Inferior parietal cortex (tissue), 1 donor: ENCODE measurements around the gene ANKRD35.
"Not testable (repeated sequence)": the region's sequence is repeated elsewhere in the genome, so short reads cannot be mapped to it uniquely, and the experiment has no call there.

Source experiments
- DNase-seq: peaks from one replicate; pipeline ENCODE4 v3.0.0-alpha.2; 2016; ENCODE audit errors: extremely low spot score

ANKRD35 gene

DNA sequence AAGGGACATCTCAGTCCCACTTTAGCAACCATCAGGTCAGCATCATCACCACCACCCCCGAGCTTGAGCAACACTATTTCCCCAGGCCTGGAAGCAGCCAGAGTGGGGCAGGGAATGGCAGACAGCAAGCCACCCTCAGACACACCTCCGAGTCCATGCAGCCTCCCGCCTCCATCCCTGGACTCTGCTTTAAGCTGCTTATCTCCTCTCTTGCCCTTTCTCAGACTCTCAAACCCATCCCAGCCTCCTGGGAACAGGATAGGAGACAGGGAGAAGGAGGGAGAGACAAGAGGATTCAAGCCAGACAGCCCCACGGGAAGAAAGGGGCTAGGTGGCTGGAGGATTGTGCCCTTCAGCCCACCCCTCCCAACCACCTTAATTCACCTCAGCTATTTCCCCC lies 28.5 kb downstream of the ANKRD35 start:
- DNase-seq, result no peak

DNA sequence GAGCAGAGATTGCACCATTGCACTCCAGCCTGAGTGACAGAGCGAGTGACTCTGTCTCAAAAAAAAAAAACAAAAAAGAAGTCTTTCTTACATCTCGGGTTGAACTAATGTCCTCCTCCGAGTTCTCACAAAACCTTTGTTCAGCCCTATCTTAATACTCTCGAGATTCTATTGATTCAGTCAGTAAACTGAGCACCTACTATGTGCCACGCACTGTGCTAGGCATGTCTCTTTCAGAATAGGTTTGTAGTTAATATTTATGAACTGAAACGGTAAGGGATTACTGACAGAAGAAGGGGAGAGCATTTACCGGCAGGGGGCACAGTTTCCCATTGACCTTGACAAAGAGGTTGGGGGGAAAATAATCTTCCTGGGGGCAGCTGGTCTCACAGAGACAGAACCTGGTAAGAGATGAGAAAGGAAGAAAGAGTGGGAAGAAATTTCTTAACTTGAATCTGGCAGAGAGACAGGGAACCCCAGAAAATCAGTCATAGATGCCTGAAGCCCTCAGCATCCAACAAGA lies 30.2 kb downstream of the ANKRD35 start:
- DNase-seq, result no peak

DNA sequence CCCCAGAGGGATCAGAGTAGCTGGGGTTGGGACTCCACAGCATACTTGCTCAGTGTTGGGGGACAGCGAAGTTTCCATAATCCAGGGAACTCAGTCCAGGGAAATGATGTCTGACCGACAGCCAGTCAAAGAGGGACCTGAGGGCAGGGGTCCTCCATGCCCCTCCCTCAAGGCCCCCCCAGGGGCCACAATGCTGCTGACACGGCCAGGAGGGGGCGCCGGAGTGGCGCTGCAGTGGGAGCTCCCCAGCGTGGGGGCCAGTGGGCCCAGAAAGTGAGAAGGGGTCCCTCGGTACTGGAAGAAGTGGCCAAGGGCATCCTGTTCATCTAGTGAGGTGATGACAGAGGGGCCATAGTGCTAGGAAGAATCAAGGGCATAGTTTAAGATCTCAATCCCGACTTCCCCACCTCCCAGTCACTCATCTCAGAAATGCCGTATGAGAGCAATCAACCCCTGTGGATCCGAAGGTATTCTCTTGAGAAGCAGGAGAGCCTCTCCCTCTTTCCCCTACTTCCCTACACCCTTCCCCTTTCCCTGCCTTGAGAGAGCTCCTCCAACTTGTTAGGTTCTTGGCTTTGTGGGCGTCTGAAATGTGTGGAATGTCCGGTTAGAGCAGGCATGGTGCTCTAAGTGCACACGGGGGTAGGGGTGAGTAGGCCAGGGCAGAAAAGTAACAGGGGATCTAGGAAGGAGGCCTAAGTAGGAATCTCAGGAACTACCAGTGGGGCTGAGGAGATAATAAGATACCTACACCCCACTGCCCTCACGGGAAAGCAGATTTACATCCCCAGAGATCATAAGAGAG lies 36.1 kb downstream of the ANKRD35 start:
- DNase-seq, result no peak

DNA sequence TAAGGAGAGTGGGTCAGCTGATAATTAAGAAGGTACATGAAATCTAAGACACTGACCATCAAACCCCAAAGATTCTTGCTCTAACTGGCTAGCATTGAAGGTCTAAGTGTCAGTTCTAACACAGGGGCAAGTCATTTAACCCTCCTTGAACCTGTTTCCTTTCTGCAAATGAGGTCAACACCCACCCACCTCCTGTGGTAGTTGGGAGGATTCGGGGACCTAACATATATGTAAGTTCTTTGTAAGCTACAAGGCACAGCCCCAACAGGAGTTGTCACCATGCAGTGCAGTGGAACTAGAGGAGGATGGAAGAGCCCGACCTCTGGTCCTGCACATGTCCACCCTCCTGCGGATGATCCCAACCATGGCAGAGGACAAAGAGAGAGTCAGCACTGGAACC lies 37.8 kb downstream of the ANKRD35 start:
- no peak for DNase-seq

DNA sequence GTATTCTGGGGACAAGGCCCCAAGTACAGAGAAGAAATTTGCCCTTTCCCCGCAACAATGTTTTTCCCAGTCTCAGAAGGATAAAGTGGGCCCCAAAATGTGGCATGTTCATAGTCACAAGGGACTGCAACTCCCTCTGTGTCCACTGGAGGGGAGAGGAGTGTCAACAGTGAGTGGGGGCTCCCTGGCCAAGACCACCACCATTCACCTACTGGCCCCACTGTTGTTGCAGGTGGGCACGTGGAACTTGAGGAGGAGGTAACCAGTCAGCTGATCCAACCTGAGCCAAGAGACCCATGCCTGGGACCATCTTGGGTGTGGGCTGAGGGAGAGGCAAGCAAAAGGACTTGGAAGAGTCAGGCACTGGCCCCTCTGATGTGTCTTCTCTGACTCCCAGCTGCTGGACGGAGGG lies 39.5 kb downstream of the ANKRD35 start:
- peak; percentile 16 for DNase-seq

DNA sequence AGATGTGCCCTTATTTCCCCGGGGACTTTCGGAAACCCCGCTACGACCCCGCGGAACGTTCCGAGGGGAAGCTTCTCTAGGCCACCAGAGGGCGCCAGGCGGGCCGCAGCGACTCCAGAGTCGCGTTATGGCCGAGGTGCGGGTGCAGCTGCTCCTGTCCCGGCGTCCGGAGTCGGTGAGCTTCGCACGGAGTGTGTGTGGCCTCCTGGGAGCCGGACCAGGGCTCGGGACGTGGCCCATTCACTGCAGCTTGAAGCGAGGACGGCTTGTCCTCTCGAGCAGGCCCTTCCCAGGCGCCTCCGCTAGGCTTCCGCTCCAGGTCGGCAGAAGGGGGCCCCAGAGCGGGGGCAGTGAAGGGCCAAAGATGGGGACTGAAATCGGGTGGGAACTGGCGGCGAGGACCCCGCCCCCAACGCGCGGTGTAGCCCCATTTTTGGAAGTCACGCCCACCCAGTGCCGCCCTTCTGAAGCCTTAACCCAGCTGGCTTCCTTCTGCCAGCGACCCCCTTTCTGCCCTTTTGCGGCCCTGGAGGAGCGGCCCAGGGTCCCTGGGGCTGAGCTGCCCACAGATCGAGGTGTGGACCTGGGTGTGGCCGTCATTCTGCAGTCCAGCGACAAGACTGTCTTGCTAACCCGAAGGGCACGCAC lies 40.0 kb downstream of the ANKRD35 start, which contains the start of gene NUDT17:
Gene NUDT17 (plus strand): TSS at position 117 of the 648 bp plus-strand sequence. CDS start 11 bp downstream, at position 128.
- peak; percentile 80 for DNase-seq

DNA sequence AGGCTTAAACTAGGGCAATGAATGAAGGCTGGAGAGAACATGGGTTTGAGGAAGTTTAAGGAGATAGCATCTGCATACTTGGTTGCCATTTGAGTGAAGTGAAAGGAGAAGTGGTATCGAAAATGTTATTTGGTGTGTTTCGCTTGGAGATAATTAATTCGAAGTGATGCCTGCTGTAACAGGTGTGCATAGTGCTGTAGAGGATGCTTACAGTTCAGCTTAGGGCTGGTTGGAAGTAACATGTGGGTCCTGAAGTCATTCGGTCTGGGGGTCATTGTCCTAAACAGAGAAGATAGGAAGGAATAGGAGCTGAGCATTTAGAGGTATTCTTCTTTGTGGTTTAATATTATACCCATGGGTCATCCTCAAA lies 40.5 kb downstream of the ANKRD35 start:
- no peak for DNase-seq

DNA sequence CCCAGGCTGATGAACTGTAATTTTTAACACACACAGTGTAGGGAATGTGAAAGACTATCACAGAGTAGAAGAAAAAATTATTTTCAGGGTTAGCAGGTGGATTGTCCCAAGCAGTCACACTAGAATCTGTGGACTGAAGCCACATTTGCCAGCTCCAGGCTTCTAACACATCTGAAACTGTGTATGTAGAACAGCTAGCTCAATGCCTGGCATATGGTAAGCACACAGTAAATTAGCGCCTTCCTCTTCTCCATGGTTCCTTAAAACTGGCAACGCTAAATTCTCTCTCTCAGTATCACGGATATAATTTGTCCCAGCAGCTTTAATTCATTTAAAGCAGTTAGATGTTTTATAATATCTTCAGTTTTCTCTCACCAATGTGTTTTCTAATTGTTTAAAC lies 42.6 kb downstream of the ANKRD35 start:
- DNase-seq, result no peak

DNA sequence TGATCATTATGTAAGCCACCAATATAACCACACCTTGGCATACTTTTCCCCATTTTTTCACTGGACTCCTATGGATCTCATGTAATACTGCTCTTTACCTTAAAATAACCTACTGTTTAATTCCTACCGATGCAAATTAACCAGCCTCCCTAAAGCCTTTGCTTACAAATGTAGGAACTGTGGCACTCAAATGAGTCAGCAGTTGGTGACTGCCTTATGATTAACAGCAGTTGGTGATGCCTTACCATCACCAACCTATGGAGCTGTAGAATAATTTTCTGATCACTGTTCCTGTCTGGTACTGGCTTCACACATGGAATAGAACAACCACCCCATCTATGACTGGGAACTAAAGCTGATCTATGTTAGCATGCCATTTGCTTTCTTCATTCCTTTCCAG lies 48.0 kb downstream of the ANKRD35 start:
- DNase-seq, result no peak

DNA sequence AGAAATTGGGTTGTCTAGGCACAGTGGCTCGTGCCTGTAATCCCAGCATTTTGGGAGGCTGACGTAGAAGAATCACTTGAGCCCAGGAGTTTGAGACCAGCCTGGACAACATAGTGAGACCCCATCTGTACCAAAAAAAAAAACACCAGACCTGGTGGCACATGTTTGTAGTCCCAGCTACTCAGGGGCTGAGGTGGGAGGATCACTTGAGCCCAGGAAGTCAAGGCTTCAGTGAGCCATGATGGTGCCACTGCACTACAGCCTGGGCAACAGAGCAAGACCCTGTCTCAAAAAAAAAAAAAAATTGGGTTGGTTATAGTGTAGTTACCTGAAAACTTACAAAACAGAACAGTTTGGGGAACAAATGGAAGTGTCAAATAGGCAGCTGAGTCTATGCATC lies 54.9 kb downstream of the ANKRD35 start:
- not testable (repeated sequence) for DNase-seq

DNA sequence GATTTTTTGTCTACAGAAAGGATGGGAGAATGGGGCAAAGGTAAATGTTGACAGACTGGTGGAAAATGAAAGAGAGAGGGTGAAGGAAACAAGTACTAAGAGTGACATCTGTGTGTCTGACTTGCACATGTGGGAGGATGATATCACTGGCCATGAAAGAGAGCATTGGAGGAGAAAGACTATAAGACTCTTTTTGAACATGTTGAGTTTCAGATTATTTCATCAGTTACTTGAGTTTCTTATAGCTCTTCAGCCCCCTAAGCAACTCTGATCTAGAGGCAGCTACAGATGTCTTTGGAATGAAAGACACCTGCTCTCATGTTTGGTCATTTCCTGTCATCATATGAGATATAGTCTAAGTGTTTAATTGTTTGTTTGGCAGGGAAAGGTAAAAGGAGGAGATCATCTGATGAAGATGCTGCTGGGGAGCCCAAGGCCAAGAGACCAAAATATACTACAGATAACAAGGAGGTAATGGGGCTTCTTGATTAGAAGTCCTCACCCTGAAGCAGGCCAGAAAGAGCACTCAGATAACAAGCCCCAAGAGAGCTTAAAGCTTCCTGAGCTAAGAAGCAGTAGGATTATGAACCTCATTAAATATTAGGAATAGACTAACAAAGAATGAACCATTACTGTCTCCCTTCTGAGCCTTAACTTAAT lies 57.2 kb downstream of the ANKRD35 start:
- DNase-seq, result no peak

DNA sequence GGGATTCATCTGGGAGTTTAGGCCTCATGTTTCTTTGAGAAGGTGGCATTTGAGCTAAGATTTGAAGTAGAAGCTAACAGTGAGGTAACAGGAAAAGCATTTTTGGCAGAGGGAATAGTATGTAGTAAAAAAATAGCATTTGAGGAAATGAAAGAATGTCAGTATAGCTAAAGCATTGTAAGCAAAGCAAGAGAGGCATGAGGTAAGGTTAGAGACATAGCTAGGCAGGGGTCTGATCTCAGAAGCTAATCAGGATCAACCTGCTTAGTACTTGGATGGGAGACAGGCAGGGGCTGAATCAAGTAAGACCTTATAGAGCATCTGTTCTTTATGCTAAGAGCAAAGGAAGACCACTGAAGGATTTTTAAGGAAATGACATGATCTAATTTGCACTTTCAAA lies 57.7 kb downstream of the ANKRD35 start:
- DNase-seq, result no peak

DNA sequence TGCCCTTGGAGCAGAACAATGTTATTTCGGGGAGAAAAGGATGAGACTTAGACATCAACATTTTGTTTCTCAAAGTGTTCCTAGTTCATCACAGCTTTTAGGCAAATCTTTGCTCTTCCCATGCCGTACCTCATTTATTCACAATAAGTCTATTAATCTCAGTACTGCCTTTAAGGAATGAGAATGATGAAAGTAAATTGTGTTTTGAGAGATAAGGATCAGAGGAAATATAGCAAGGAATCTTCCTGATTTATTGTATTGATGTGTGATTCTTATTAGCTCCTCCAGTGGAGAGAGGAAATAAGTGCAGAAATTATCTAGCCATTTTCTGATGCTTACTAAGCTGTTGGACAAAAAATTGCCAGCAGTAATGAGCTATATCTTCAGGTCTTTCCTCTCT lies 59.6 kb downstream of the ANKRD35 start:
- no peak for DNase-seq

DNA sequence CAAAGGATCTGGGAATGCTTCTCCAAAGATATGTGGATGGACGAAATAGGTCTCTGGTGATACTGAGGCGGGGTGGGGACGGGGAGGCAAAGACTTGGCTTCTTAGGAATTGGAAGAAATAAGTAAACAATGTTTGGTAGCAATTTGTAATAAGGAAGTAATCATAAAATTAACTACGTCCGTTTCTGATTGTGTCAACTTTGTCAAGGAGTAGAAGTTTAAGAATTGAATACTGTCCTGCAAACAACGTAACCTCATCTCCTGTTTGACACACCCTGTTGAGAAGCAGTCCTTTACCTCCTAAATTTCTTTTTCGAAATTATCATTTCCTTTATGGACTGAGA lies 61.2 kb downstream of the ANKRD35 start:
- DNase-seq, result no peak

DNA sequence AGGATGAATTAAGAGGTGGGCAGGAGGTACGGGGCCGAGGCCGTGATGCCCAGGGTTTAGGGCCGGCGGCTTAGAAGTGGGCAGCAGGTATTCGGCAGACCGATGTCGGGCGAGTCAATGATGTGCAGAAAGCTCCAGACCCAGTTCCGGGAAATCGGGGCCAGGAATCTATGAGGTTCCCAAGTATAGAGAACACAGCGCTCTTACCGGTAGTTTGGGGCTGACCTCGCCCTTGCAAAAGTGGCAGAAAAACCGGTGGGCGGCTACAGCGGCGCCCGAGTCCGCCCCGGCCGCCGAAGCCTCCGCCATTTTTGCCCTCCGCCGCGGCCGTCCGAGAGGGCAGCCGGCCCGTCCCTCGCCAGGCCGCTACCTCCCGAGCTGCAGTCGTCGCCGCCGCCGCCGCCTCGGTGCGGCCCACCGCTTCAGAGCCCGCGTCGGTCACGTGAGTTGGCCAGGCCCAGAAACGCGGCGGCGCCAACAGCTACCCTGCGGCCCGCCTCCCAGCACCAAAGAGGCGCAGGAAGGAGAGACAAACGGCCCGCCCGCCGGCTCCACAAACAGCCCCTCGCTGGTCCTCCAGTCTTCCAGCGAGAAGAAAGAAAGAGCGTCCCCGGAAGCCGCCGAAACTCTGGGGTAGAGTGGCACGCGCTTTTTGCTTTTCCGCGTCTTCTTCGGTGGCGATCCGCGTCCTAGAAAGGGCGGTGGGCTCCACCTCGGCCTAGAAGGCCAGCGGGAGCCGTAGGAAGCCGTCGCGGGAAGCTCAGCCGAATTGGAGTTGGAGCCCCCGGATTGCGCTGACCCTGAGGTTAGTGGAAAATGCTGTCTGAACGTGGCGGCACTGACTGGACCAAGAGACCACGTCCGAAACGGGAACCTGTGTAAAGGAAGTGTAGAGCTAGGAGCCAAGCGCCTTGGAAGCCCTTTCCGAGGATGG lies 61.8 kb downstream of the ANKRD35 start, which contains the start of the genes POLR3C and RNF115:
Gene POLR3C (plus strand): TSS at position 636 of the 934 bp plus-strand sequence. CDS start 1,577 bp downstream, outside the sequence.
Gene RNF115 (minus strand): TSS at position 531 of the 934 bp plus-strand sequence. CDS start 222 bp downstream, at position 309.
- DNase-seq, result peak; percentile 89

DNA sequence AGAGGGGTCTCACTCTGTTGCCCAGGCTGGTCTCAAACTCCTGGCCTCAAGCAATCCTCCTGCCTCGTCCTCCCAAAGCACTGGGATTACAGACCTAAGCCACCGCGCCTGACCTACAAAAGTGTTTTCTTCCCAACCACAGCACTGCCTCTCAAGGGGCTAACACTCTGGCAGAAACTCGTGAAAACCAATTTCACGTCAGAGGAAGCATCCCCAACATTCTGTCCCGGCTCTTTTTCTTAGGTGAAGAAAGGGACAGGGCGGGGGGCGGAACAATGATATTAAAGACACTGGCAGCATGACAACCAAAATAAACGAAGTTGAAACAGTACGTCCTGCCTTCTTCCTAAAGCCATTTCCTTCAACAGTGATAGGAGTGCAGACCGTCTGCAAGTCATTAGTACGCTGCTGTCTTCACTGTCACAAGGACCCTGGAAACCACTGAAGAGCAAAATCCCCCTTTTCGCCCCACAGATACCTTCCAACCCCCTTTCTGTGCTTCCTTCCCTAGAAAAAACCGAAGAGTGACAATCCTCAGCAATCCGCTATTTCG lies 62.8 kb downstream of the ANKRD35 start:
- DNase-seq, result not testable (repeated sequence)

DNA sequence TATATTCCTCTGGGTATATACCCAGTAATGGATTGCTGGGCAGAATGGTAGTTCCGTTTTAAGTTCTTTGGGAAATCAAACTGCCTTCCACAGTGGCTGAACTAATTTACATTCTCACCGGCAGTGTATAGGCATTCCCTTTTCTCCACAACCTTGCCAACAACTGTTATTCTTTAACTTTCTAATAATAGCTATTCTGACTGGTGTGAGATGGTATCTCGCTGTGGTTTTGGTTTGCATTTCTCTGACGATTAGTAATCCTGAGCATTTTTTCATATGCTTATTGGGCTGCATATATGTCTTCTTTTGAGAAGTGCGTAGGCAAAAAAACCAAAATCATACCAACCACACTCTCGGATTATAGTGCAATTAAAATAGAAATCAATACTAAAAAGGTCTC lies 67.6 kb downstream of the ANKRD35 start:
- not testable (repeated sequence) for DNase-seq
